Subcutaneous adipose tissue (tissue), 4 donors: ENCODE measurements around the gene ASB2. TPM values are rescaled to one million over a fixed set of nuclear protein-coding genes. Genes with fewer than 3 reads are reported as not detected.

Experiments
- CTCF ChIP-seq: fragments of 450-650 bp; IDR thresholded peaks from one replicate; pipeline ENCODE4 v1.5.1; 2016; ENCODE audit warnings: low read depth, mild to moderate bottlenecking, control low read depth, antibody characterized with exemption, moderate library complexity
- total RNA-seq, 4 donors: library from RNA; depleted of rRNA; stranded (reverse); fragments of >200 nt; gene quantifications; one replicate each; pipeline ENCODE4 v1.1.0, GENCODE V29; 2016

ASB2 gene
- total RNA-seq, 4 donors from 2014 or later = 0.34 TPM; not detected in 3

GRCh38 chr14:93938751-93939303 is 37.5 kb downstream of the ASB2 start:
- TF ChIP-seq CTCF = no peak

- TF ChIP-seq CTCF = no peak
These were observed 38.9 kb downstream of the ASB2 start for GRCh38 chr14:93937519-93937918.

- no peak for TF ChIP-seq CTCF
These were observed 39.4 kb downstream of the ASB2 start for GRCh38 chr14:93936926-93937325.

GRCh38 chr14:93936245-93936644 is 40.1 kb downstream of the ASB2 start:
- no peak for TF ChIP-seq CTCF

- TF ChIP-seq CTCF = no peak
These were observed 41.2 kb downstream of the ASB2 start for GRCh38 chr14:93935213-93935612.

GRCh38 chr14:93932642-93933041 is 43.7 kb downstream of the ASB2 start:
- no peak for TF ChIP-seq CTCF

- TF ChIP-seq CTCF = no peak
These were observed 45.4 kb downstream of the ASB2 start for GRCh38 chr14:93930989-93931307.
